HG03045 (cell line): ENCODE measurements around the gene ANKRD29.
A peak's percentile ranks its signal among the peaks of the same experiment; 100 is the strongest.
"Not testable (repeated sequence)": the region's sequence is repeated elsewhere in the genome, so short reads cannot be mapped to it uniquely, and the experiment has no call there.

Experiments used
- ATAC-seq: cut with Tn5 transposase; IDR thresholded peaks from one replicate; pipeline ENCODE4 v1.9.1; 2021; ENCODE audit warnings: mild to moderate bottlenecking, moderate library complexity; ENCODE audit not compliant: unreplicated experiment

Gene ANKRD29

GRCh38 chr18:23617412-23618014 is 45.2 kb downstream of the ANKRD29 start:
- peak; percentile 41 for ATAC-seq

- no peak for ATAC-seq
Measured at GRCh38 chr18:23616258-23616657, 46.5 kb downstream of the ANKRD29 start.

GRCh38 chr18:23614891-23615290 is 47.8 kb downstream of the ANKRD29 start:
- ATAC-seq = no peak

- ATAC-seq = no peak
Measured at GRCh38 chr18:23614413-23614812, 48.3 kb downstream of the ANKRD29 start.

GRCh38 chr18:23613091-23613475 is 49.6 kb downstream of the ANKRD29 start:
- not testable (repeated sequence) for ATAC-seq

- ATAC-seq = no peak
Measured at GRCh38 chr18:23612434-23613090, 50.1 kb downstream of the ANKRD29 start.

- no peak for ATAC-seq
Measured at GRCh38 chr18:23609390-23610023, 53.2 kb downstream of the ANKRD29 start.

GRCh38 chr18:23608211-23608610 is 54.5 kb downstream of the ANKRD29 start:
- ATAC-seq = no peak

- no peak for ATAC-seq
Measured at GRCh38 chr18:23605941-23606340, 56.8 kb downstream of the ANKRD29 start.

GRCh38 chr18:23599809-23600208 is 62.9 kb downstream of the ANKRD29 start:
- ATAC-seq = no peak

- no peak for ATAC-seq
Measured at GRCh38 chr18:23596183-23596582, 66.5 kb downstream of the ANKRD29 start.

GRCh38 chr18:23595591-23595990 is 67.1 kb downstream of the ANKRD29 start:
- no peak for ATAC-seq

- no peak for ATAC-seq
Measured at GRCh38 chr18:23593720-23594119, 69.0 kb downstream of the ANKRD29 start.

GRCh38 chr18:23592911-23593310 is 69.8 kb downstream of the ANKRD29 start:
- ATAC-seq = no peak

- no peak for ATAC-seq
Measured at GRCh38 chr18:23591011-23591410, 71.7 kb downstream of the ANKRD29 start.

GRCh38 chr18:23588836-23589560 is 73.7 kb downstream of the ANKRD29 start:
- no peak for ATAC-seq

GRCh38 chr18:23587220-23587642 is 75.5 kb downstream of the ANKRD29 start:
- ATAC-seq = no peak

GRCh38 chr18:23586249-23587196 is 76.2 kb downstream of the ANKRD29 start, which contains the start of gene NPC1:
Gene NPC1 (minus strand): TSS chr18:23586506. CDS start chr18:23586343, 163 bp downstream.
- ATAC-seq = peak; percentile 95

GRCh38 chr18:23585897-23586248 is 76.8 kb downstream of the ANKRD29 start:
- peak; percentile 27 for ATAC-seq
